Measurements from ENCODE around the gene TIE1.

DNA sequence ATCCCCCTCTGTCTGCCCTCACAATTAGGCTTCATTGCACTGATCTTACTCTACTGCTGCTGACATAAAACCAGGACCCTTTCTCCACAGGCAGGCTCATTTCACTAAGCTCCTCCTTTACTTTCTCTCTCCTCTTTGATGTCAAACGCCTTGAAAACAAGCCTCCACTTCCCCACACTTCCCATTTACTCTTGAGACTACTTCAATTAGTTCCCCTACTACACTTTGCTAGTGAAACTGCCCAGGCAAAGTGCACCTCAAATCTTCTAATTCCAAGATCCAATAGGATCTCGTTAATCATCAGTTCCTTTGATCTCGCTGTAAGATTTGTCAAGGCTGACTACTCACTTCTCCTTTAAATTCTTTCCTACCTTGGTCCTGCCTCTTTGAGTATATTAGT lies 52.1 kb downstream of the TIE1 start:
- TF ChIP-seq, protein P1, sequence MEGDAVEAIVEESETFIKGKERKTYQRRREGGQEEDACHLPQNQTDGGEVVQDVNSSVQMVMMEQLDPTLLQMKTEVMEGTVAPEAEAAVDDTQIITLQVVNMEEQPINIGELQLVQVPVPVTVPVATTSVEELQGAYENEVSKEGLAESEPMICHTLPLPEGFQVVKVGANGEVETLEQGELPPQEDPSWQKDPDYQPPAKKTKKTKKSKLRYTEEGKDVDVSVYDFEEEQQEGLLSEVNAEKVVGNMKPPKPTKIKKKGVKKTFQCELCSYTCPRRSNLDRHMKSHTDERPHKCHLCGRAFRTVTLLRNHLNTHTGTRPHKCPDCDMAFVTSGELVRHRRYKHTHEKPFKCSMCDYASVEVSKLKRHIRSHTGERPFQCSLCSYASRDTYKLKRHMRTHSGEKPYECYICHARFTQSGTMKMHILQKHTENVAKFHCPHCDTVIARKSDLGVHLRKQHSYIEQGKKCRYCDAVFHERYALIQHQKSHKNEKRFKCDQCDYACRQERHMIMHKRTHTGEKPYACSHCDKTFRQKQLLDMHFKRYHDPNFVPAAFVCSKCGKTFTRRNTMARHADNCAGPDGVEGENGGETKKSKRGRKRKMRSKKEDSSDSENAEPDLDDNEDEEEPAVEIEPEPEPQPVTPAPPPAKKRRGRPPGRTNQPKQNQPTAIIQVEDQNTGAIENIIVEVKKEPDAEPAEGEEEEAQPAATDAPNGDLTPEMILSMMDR (conservative IDR thresholded peaks at IDR 0.05 in 1 of 2, IDR thresholded peaks at IDR 0.05 in 1 of 2; ENCODE audit: low read depth in 1 of 2, low read length in 2 of 2): no peak
- no peak for TF ChIP-seq EZH2 (IDR thresholded peaks at IDR 0.05; ENCODE audit: low read length, missing control alignments)
